LNCAP (cell line): ENCODE measurements around the gene IGSF21.

ENCODE experiments used
- CTCF ChIP-seq: fragments of 450-650 bp; IDR thresholded peaks from 2 replicates; pipeline ENCODE4 v1.5.1; 2017; ENCODE audit warnings: mild to moderate bottlenecking

Gene IGSF21

GRCh38 chr1:18342744-18343143 lies 235.1 kb downstream of the IGSF21 start:
- no peak for TF ChIP-seq CTCF

- TF ChIP-seq CTCF: no peak
These were observed 236.0 kb downstream of the IGSF21 start for GRCh38 chr1:18343581-18343980.

- TF ChIP-seq CTCF: no peak
These were observed 237.2 kb downstream of the IGSF21 start for GRCh38 chr1:18344755-18345154.

GRCh38 chr1:18347559-18347958 lies 240.0 kb downstream of the IGSF21 start:
- TF ChIP-seq CTCF: no peak

- no peak for TF ChIP-seq CTCF
These were observed 240.8 kb downstream of the IGSF21 start for GRCh38 chr1:18348354-18348753.

GRCh38 chr1:18350747-18351146 lies 243.1 kb downstream of the IGSF21 start:
- no peak for TF ChIP-seq CTCF

DNA sequence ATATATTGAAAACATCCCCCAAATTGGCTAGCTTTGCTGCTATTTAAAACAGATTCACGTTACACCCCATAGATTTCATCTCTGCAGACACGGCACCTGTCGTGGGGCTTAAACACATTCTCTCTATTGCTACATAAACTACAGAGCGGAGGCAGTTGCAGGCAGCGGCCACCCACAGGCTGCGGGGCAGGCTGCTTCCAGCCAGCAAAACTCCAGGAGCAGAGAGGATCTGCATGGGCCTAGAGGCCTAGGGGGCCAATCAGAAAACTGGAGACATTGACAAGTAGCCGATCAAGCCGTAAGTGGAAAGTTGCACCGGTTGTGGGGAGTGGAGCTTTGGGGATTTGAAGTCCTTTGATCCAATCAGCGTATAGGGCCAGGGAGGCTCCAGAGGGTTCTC lies 244.1 kb downstream of the IGSF21 start:
- TF ChIP-seq CTCF: no peak

DNA sequence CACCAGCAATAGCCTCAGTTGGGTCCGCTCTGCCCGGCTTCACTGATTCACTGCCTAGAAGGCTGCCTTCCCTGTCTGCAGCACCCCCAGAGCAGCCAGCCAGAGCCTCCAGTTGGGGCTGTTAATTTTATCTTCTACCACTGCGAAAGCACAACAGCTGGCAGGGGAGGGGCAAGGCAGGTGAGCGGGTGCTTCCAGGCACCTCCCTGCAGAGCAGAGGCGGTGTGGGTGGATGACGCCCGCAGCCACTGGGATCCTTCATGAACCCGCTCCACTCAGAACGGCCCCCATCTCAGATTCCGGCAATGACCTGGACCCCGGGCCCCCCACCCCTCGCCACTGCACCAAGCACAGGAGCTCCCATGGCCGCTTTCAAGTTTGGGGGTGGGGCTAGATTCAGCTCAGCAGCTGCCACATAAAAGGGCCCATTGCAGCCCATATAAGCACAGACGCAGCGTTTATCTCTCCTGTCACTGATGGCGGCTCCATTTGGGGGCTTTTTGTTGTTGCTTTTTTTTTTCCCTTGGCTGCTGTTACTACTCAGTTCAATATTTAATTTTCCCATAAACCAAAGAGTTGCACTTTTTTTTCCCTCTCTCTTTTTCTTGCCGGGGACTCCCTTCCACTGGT lies 245.2 kb downstream of the IGSF21 start:
- TF ChIP-seq CTCF: no peak
